ENCODE measurements around the gene POLR3GL.

Gene POLR3GL

GRCh38 chr1:145951526-145951925 is 13.0 kb upstream of the POLR3GL start:
- no peak for DNase-seq

GRCh38 chr1:145952903-145953302 is 11.6 kb upstream of the POLR3GL start:
- DNase-seq: no peak

- DNase-seq: no peak
These were observed 10.6 kb upstream of the POLR3GL start for GRCh38 chr1:145953861-145954260.

GRCh38 chr1:145955436-145955835 is 9.1 kb upstream of the POLR3GL start:
- no peak for DNase-seq

- no peak for DNase-seq
These were observed 8.1 kb upstream of the POLR3GL start for GRCh38 chr1:145956361-145956760.

GRCh38 chr1:145956781-145957442 is 7.6 kb upstream of the POLR3GL start:
- no peak for DNase-seq

GRCh38 chr1:145957443-145958319 is 6.8 kb upstream of the POLR3GL start, which contains the start of gene LIX1L:
Gene LIX1L (minus strand): TSS chr1:145958017. CDS start chr1:145957927, 90 bp downstream.
- peak; percentile 96 for DNase-seq

GRCh38 chr1:145958734-145959133 is 5.8 kb upstream of the POLR3GL start:
- DNase-seq: no peak

- DNase-seq: no peak
These were observed 5.2 kb upstream of the POLR3GL start for GRCh38 chr1:145959333-145959732.

GRCh38 chr1:145959957-145960467 is 4.5 kb upstream of the POLR3GL start:
- no peak for DNase-seq

- peak; percentile 74 for DNase-seq
These were observed 3.9 kb upstream of the POLR3GL start for GRCh38 chr1:145960468-145961108.

- DNase-seq: no peak
These were observed 3.4 kb upstream of the POLR3GL start for GRCh38 chr1:145961109-145961424.

- DNase-seq: peak; percentile 77
These were observed 2.9 kb upstream of the POLR3GL start for GRCh38 chr1:145961425-145962156.

- DNase-seq: peak; percentile 55
These were observed 2.1 kb upstream of the POLR3GL start for GRCh38 chr1:145962157-145963102.

- no peak for DNase-seq
These were observed 1.0 kb upstream of the POLR3GL start for GRCh38 chr1:145963265-145964019.

GRCh38 chr1:145965119-145965744 is 742 bp downstream of the POLR3GL start:
- DNase-seq: no peak

GRCh38 chr1:145967288-145967687 is 2.8 kb downstream of the POLR3GL start:
- no peak for DNase-seq

GRCh38 chr1:145972580-145972979 is 8.1 kb downstream of the POLR3GL start:
- no peak for DNase-seq

- DNase-seq: no peak
These were observed 10.2 kb downstream of the POLR3GL start for GRCh38 chr1:145974721-145975120.

- DNase-seq: no peak
These were observed 10.7 kb downstream of the POLR3GL start for GRCh38 chr1:145975216-145975615.

Data from stimulated activated CD8-positive, alpha-beta memory T cell treated with anti-CD3 and anti-CD28 coated beads, Interleukin-4, amount 100 ng/mL, for 48 hours (primary cell).